HEK293 (cell line): ENCODE data around the gene SESN1.

Experiments used
- CTCF ChIP-seq: fragments of 450-650 bp; formaldehyde crosslinking; IDR thresholded peaks from 2 replicates; pipeline ENCODE4 v1.5.1; 2016; ENCODE audit warnings: missing biosample characterization, missing genetic modification characterization
- REST ChIP-seq: fragments of 450-650 bp; formaldehyde crosslinking; IDR thresholded peaks from 2 replicates; pipeline ENCODE4 v1.5.1; 2016; ENCODE audit warnings: missing biosample characterization, missing genetic modification characterization
- YY1 ChIP-seq: fragments of 450-650 bp; formaldehyde crosslinking; IDR thresholded peaks from 2 replicates; pipeline ENCODE4 v1.5.1; 2018; ENCODE audit warnings: missing biosample characterization, missing genetic modification characterization
- ZBTB10 ChIP-seq: fragments of 450-650 bp; formaldehyde crosslinking; IDR thresholded peaks from 2 replicates; pipeline ENCODE4 v1.5.1; 2016; ENCODE audit warnings: missing biosample characterization, missing genetic modification characterization
- ZBTB21 ChIP-seq: fragments of 450-650 bp; formaldehyde crosslinking; IDR thresholded peaks from 2 replicates; pipeline ENCODE4 v1.5.1; 2017; ENCODE audit warnings: missing biosample characterization, missing genetic modification characterization
- ZNF184 ChIP-seq: fragments of 450-650 bp; IDR thresholded peaks from 2 replicates; pipeline ENCODE4 v1.5.1; 2018; ENCODE audit warnings: missing biosample characterization, mild to moderate bottlenecking, missing genetic modification characterization
- ZNF274 ChIP-seq, 2 experiments: fragments of 200-500 bp in 1 of 2; fragments of 450-650 bp in 1 of 2; sonication (Bioruptor generic) in 1 of 2; formaldehyde crosslinking in 1 of 2; IDR thresholded peaks; 2 replicates each; pipeline versions ENCODE4 v1.5.1 to v1.6.1; 2014 to 2016; ENCODE audit warnings: borderline replicate concordance in 1 of 2, inconsistent platforms in 1 of 2, low read length in 1 of 2, missing biosample characterization in 1 of 2, missing genetic modification characterization in 1 of 2
- ZNF37A ChIP-seq: fragments of 450-650 bp; IDR thresholded peaks from 2 replicates; pipeline ENCODE4 v1.5.1; 2018; ENCODE audit warnings: missing biosample characterization, missing genetic modification characterization
- ZNF488 ChIP-seq: fragments of 450-650 bp; formaldehyde crosslinking; IDR thresholded peaks from 2 replicates; pipeline ENCODE4 v1.5.1; 2016; ENCODE audit warnings: missing biosample characterization, missing genetic modification characterization
- ZNF501 ChIP-seq: fragments of 450-650 bp; formaldehyde crosslinking; IDR thresholded peaks from 2 replicates; pipeline ENCODE4 v1.5.1; 2016; ENCODE audit warnings: missing biosample characterization, missing genetic modification characterization
- ZNF585B ChIP-seq: fragments of 450-650 bp; formaldehyde crosslinking; IDR thresholded peaks from 2 replicates; pipeline ENCODE4 v1.5.1; 2016; ENCODE audit warnings: missing biosample characterization, missing genetic modification characterization
- ZNF629 ChIP-seq: fragments of 450-650 bp; formaldehyde crosslinking; IDR thresholded peaks from 2 replicates; pipeline ENCODE4 v1.5.1; 2017; ENCODE audit warnings: missing biosample characterization, missing genetic modification characterization
- ZNF704 ChIP-seq: fragments of 450-650 bp; formaldehyde crosslinking; IDR thresholded peaks from 2 replicates; pipeline ENCODE4 v1.5.1; 2016; ENCODE audit warnings: missing biosample characterization, missing genetic modification characterization

- TF ChIP-seq ZBTB21 (tag by site-specific recombination) (no peak), CTCF (tag by site-specific recombination) (no peak), YY1 (no peak), ZNF585B (tag by site-specific recombination) (no peak), ZNF184 (tag by site-specific recombination) (no peak), REST (tag by site-specific recombination) (no peak), ZNF629 (tag by site-specific recombination) (no peak), ZNF704 (no peak), ZNF501 (tag by site-specific recombination) (no peak), ZNF274 (IDR thresholded peaks at IDR 0.05; ENCODE audit: low read length) (no peak), ZNF274 (tag by site-specific recombination; IDR thresholded peaks at IDR 0.05; ENCODE audit: borderline replicate concordance) (no peak), ZBTB10 (tag by site-specific recombination) (no peak), ZNF488 (no peak), ZNF37A (tag by site-specific recombination) (no peak)
Observed at GRCh38 chr6:109092074-109092473, 2.6 kb downstream of the SESN1 start.
